ENCODE measurements around the gene SHH.

DNA sequence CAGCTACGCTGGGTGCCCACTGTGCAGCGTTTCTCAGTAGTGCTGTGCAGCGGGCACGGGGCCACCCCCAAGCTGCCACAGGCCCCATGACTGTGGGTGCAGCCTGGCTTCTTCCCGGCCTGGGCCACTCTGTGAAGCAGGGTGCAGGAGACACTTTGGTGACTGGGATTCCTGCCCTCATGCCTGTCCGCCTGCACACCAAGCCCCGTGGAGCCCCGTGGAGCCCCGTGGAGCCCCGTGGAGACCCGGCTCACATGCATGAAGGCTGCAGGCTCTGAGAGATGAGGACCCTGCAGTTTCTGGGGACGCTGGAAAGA lies 3.9 kb upstream of the SHH start:
- TF ChIP-seq, protein P1, sequence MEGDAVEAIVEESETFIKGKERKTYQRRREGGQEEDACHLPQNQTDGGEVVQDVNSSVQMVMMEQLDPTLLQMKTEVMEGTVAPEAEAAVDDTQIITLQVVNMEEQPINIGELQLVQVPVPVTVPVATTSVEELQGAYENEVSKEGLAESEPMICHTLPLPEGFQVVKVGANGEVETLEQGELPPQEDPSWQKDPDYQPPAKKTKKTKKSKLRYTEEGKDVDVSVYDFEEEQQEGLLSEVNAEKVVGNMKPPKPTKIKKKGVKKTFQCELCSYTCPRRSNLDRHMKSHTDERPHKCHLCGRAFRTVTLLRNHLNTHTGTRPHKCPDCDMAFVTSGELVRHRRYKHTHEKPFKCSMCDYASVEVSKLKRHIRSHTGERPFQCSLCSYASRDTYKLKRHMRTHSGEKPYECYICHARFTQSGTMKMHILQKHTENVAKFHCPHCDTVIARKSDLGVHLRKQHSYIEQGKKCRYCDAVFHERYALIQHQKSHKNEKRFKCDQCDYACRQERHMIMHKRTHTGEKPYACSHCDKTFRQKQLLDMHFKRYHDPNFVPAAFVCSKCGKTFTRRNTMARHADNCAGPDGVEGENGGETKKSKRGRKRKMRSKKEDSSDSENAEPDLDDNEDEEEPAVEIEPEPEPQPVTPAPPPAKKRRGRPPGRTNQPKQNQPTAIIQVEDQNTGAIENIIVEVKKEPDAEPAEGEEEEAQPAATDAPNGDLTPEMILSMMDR (IDR thresholded peaks at IDR 0.05): no peak
- TF ChIP-seq POLR2A (IDR thresholded peaks at IDR 0.05): no peak
